CD14-positive monocyte (primary cell): ENCODE data around the gene PROZ. TPM values are rescaled to one million over a fixed set of nuclear protein-coding genes. Genes with fewer than 3 reads are reported as not detected.

Source experiments
- DNase-seq, 3 donors: peaks; one replicate each; pipeline ENCODE4 v3.0.0-alpha.2; 2011 to 2022
- H2AFZ ChIP-seq: 2 replicates; pipeline ENCODE4 v1.6.0; 2012; ENCODE audit warnings: mild to moderate bottlenecking, low read depth, low read length, inconsistent platforms; ENCODE audit not compliant: insufficient read depth, poor library complexity, severe bottlenecking
- H3K27ac ChIP-seq, 2 donors: 1 replicate in 1 of 2; 2 replicates in 1 of 2; pipeline ENCODE4 v1.5.1; 2012 to 2013; ENCODE audit warnings: low read length in 2 of 2, control low read depth in 1 of 2, inconsistent platforms in 1 of 2, low read depth in 1 of 2, mild to moderate bottlenecking in 1 of 2
- H3K27me3 ChIP-seq, 2 donors: one replicate each; pipeline versions ENCODE4 v1.6.0 to v1.6.1; 2011 to 2013; ENCODE audit warnings: low read length in 2 of 2; ENCODE audit not compliant: control insufficient read depth in 2 of 2, insufficient read depth in 2 of 2
- H3K36me3 ChIP-seq, 2 donors: replicated peaks in 1 of 2; 1 replicate in 1 of 2; 2 replicates in 1 of 2; pipeline versions ENCODE4 v1.5.1 to v1.6.1; 2012 to 2013; ENCODE audit warnings: low read length in 2 of 2, control low read depth in 1 of 2, inconsistent platforms in 1 of 2, mild to moderate bottlenecking in 1 of 2; ENCODE audit not compliant: insufficient read depth in 2 of 2, control insufficient read depth in 1 of 2
- H3K4me1 ChIP-seq, 2 donors: 1 replicate in 1 of 2; 2 replicates in 1 of 2; pipeline versions ENCODE4 v1.5.1 to v1.6.1; 2012 to 2013; ENCODE audit warnings: low read length in 2 of 2, control low read depth in 1 of 2, inconsistent platforms in 1 of 2, mild to moderate bottlenecking in 1 of 2, moderate library complexity in 1 of 2; ENCODE audit not compliant: insufficient read depth in 2 of 2, control insufficient read depth in 1 of 2
- H3K4me2 ChIP-seq: replicated peaks from 2 replicates; pipeline ENCODE3; 2012; ENCODE audit warnings: low read length, moderate library complexity, mild to moderate bottlenecking; ENCODE audit not compliant: poor library complexity, severe bottlenecking; ENCODE audit errors: extremely low read depth
- H3K4me3 ChIP-seq, 3 experiments: fragments of 200-600 bp in 1 of 3; sonication (generic) in 1 of 3; replicated peaks in 1 of 3; 1 replicate in 2 of 3; 2 replicates in 1 of 3; pipeline ENCODE4 v1.5.1; 2011 to 2013; ENCODE audit warnings: low read length in 3 of 3, mild to moderate bottlenecking in 3 of 3, control low read depth in 2 of 3, low read depth in 2 of 3, inconsistent platforms in 1 of 3, moderate library complexity in 1 of 3
- H3K79me2 ChIP-seq: 2 replicates; pipeline ENCODE4 v1.6.0; 2012; ENCODE audit warnings: mild to moderate bottlenecking, control low read depth, inconsistent platforms, low read length, moderate library complexity; ENCODE audit not compliant: insufficient read depth
- H3K9ac ChIP-seq: 2 replicates; pipeline ENCODE4 v1.6.0; 2017; ENCODE audit warnings: low read length, mild to moderate bottlenecking; ENCODE audit not compliant: insufficient read depth, poor library complexity, severe bottlenecking
- H3K9me3 ChIP-seq, 2 donors: replicated peaks in 1 of 2; 1 replicate in 1 of 2; 2 replicates in 1 of 2; pipeline versions ENCODE4 v1.5.1 to v1.6.1; 2012 to 2013; ENCODE audit warnings: low read length in 2 of 2, control low read depth in 1 of 2; ENCODE audit not compliant: control insufficient read depth in 1 of 2, insufficient read depth in 1 of 2
- H4K20me1 ChIP-seq: 2 replicates; pipeline ENCODE4 v1.6.0; 2012; ENCODE audit warnings: mild to moderate bottlenecking, low read length, control low read depth, moderate library complexity; ENCODE audit not compliant: insufficient read depth
- H3K27ac Mint-ChIP-seq, 7 donors: one replicate each; pipeline ENCODE4 v1.8.0; 2020; ENCODE audit warnings: mild to moderate bottlenecking in 7 of 7, mixed read lengths in 7 of 7, moderate library complexity in 6 of 7, inconsistent platforms in 2 of 7
- H3K27me3 Mint-ChIP-seq, 3 donors: one replicate each; pipeline ENCODE4 v1.8.0; 2021 to 2022; ENCODE audit warnings: low read depth in 3 of 3, mild to moderate bottlenecking in 3 of 3, mixed read lengths in 3 of 3, moderate library complexity in 3 of 3, inconsistent platforms in 1 of 3
- H3K36me3 Mint-ChIP-seq, 2 donors: one replicate each; pipeline ENCODE4 v1.8.0; 2020; ENCODE audit warnings: mixed read lengths in 2 of 2, inconsistent platforms in 1 of 2, mild to moderate bottlenecking in 1 of 2
- H3K4me1 Mint-ChIP-seq: one replicate; pipeline ENCODE4 v1.8.0; 2020; ENCODE audit warnings: mild to moderate bottlenecking, mixed read lengths
- H3K4me3 Mint-ChIP-seq, 2 donors: one replicate each; pipeline ENCODE4 v1.8.0; 2020; ENCODE audit warnings: mild to moderate bottlenecking in 2 of 2, mixed read lengths in 2 of 2, moderate library complexity in 1 of 2
- H3K9me3 Mint-ChIP-seq, 7 donors: one replicate each; pipeline ENCODE4 v1.8.0; 2020 to 2022; ENCODE audit warnings: mixed read lengths in 7 of 7, mild to moderate bottlenecking in 6 of 7, moderate library complexity in 6 of 7, inconsistent platforms in 2 of 7
- WGBS: methylation state at CpG from one replicate; pipeline ENCODE4 v1.1.5; 2013; ENCODE audit warnings: missing lambda C conversion rate; ENCODE audit not compliant: insufficient coverage; 5-methylcytosine and 5-hydroxymethylcytosine counted together
- intact Hi-C, 2 donors: fragments of 100-400 bp; cut with micrococcal nuclease; formaldehyde crosslinking; loops; one replicate each; pipeline versions ENCODE4 v1.15.0 to v1.15.1; 2023
- polyA plus RNA-seq, 3 donors: library from polyadenylated mRNA; depleted of rRNA in 1 of 3; unstranded in 2 of 3; stranded (reverse) in 1 of 3; fragments of 300-500 nt in 2 of 3; fragments of >200 nt in 1 of 3; fragmentation: Illumina TruSeq in 2 of 3; gene quantifications; 1 replicate in 2 of 3; 2 replicates in 1 of 3; pipeline ENCODE4 v1.2.3, GENCODE V29; 2012 to 2021
- TF ChIP-seq, protein P1 (sequence below): fragments of 200-600 bp; IDR thresholded peaks from one replicate; pipeline ENCODE4 v1.8.0; 2022; ENCODE audit warnings: antibody characterized with exemption, mild to moderate bottlenecking

Gene PROZ
- polyA plus RNA-seq, 3 donors: not detected

DNA sequence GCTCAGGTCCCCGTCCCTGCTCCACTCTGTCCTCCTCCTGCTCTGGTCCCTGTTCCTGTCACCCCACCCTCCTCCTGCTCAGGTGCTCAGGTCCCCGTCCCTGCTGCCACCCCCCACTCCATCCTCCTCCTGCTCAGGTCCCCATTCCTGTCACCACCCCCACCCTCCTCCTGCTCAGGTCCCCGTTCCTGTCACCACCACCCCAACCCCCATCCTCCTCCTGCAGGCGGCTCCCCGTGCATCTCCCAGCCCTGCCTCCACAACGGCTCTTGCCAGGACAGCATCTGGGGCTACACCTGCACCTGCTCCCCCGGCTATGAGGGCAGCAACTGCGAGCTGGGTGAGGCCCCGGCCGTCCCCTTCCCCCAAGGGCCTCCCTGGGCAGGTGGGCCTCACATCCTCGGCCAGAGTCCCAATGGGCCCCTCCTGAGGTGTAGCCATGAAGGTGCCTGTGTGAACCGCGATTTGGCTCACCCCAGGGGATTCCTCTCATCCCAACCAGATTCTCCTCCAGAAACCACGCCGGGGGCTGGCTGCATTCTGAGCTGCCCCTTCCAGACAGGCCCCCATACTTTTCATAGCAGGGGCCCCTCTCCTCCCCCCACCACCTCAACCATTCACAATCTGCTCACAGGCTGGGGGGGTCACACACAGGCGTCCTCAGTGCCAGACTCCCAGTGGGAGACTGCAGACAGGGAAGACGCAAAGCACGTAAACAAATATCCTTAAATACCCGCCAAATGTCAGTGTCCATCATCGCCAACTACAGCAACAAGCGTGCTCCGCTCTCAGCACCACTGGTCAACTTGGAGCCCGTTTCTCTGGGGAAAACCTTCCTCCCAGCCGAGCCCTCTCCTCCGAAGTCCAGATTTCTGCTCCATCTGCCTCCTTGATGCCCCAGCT, 4.6 kb downstream of the PROZ start:
- no peaks in the 10 kb centered on the region for H3K36me3 ChIP-seq
- no peaks in the 10 kb centered on the region for H4K20me1 ChIP-seq
- H3K9me3 ChIP-seq: peaks cover 0 to 3% of the 10 kb centered on the region in 2 donors
- Mint-ChIP-seq H3K4me1 (no peaks in the 10 kb centered on the region), H3K9me3 (peaks cover 0 to 8% (median 4%) of the 10 kb centered on the region in 7 donors), H3K4me3 (peak overlapping the region in 1 of 2 donors; percentile 78), H3K27me3 (peaks cover 25 to 47% (median 47%) of the 10 kb centered on the region in 3 donors), H3K27ac (no peak overlapping the region), H3K36me3 (no peaks in the 10 kb centered on the region)
- peaks cover 0 to 19% of the 10 kb centered on the region in 2 donors for H3K27me3 ChIP-seq
- no peak for DNase-seq
- H3K4me3 ChIP-seq: no peak overlapping the region
- no peak overlapping the region for H3K27ac ChIP-seq
- no peaks in the 10 kb centered on the region for H3K4me1 ChIP-seq
- no peak overlapping the region for H3K9ac ChIP-seq
- H3K4me2 ChIP-seq: no peak overlapping the region
- H2AFZ ChIP-seq: no peak overlapping the region
- no peaks in the 10 kb centered on the region for H3K79me2 ChIP-seq
- WGBS: 54% methylated on average over 23 of the region's 25 CpGs
- intact Hi-C loops: no loop called here
- TF ChIP-seq, protein P1, sequence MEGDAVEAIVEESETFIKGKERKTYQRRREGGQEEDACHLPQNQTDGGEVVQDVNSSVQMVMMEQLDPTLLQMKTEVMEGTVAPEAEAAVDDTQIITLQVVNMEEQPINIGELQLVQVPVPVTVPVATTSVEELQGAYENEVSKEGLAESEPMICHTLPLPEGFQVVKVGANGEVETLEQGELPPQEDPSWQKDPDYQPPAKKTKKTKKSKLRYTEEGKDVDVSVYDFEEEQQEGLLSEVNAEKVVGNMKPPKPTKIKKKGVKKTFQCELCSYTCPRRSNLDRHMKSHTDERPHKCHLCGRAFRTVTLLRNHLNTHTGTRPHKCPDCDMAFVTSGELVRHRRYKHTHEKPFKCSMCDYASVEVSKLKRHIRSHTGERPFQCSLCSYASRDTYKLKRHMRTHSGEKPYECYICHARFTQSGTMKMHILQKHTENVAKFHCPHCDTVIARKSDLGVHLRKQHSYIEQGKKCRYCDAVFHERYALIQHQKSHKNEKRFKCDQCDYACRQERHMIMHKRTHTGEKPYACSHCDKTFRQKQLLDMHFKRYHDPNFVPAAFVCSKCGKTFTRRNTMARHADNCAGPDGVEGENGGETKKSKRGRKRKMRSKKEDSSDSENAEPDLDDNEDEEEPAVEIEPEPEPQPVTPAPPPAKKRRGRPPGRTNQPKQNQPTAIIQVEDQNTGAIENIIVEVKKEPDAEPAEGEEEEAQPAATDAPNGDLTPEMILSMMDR: no peak

DNA sequence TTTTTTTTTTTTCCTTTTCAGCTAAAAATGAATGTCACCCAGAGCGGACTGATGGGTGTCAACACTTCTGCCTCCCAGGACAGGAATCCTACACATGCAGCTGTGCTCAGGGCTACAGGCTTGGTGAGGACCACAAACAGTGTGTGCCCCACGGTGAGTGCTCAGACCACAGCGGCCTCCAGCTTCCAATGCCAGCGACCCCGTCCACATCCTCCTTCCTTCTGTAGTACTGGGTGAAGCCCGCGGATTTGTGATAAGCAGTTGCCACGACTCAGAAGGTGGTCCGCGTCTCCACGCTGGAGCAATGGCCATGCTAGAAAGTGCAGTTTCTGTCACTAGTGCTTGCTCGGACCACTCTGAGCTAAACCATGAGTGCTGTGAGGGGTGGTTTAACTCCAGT, 6.0 kb downstream of the PROZ start:
- Mint-ChIP-seq H3K27me3 (peaks cover 25 to 47% (median 41%) of the 10 kb centered on the region in 3 donors), H3K27ac (no peak overlapping the region), H3K36me3 (peaks cover 4 to 6% of the 10 kb centered on the region in 2 donors), H3K4me1 (no peaks in the 10 kb centered on the region), H3K4me3 (peak overlapping the region in 1 of 2 donors; percentile 44), H3K9me3 (peaks cover 0 to 8% (median 4%) of the 10 kb centered on the region in 7 donors)
- H3K9me3 ChIP-seq: peaks cover 0 to 3% of the 10 kb centered on the region in 2 donors
- no peak overlapping the region for H2AFZ ChIP-seq
- H3K36me3 ChIP-seq: no peaks in the 10 kb centered on the region
- H3K79me2 ChIP-seq: no peaks in the 10 kb centered on the region
- H3K4me3 ChIP-seq: no peak overlapping the region
- H3K27ac ChIP-seq: no peak overlapping the region
- TF ChIP-seq, protein P1: no peak
- H4K20me1 ChIP-seq: no peaks in the 10 kb centered on the region
- H3K9ac ChIP-seq: no peak overlapping the region
- no peaks in the 10 kb centered on the region for H3K4me1 ChIP-seq
- 73% methylated on average over 8 of the region's 12 CpGs for WGBS
- no peak overlapping the region for H3K4me2 ChIP-seq
- intact Hi-C loops: no loop called here
- no peak for DNase-seq
- H3K27me3 ChIP-seq: peaks cover 0 to 19% of the 10 kb centered on the region in 2 donors
